ENCODE results near the gene ETNK2. TPM values are rescaled to one million over a fixed set of nuclear protein-coding genes. Genes with fewer than 3 reads are reported as not detected.
"Not testable (repeated sequence)": the region's sequence is repeated elsewhere in the genome, so short reads cannot be mapped to it uniquely, and the experiment has no call there.

ETNK2 gene
- total and polyA plus RNA-seq, 3 donors from 2014 or later, result 116 to 227 (median 187) TPM

DNA sequence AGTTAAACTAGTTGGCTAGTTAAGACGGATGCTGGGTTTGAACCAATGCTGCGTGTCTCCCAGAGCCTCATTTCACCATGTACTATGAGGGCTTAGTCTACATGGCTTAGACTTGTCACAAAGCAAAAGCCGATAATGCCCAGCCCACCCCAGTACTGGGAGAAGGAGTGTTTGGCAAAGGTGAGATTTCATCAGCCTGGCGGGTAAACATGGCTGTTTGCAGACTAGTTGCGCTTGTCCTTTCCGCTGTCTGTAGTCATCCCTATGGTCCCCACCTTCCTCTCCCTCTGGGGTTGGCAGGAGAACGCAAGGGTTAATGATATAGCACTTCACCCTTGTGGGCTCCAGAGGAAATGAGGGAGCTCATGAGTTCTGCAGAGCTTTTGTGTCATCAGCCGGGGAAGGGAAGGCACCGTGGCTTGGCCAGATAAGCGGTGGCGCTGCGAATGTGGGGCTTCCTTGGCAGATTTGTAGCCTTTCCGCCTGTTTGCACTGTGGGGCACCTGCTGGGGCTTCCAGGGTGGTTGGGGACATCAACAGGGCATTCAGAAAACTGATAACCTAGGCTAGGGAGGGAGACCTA lies 49.7 kb downstream of the ETNK2 start:
- intact Hi-C loops (cut with DNase I; ENCODE audit: low total_unique reads), result no loop called here
- H3K9me3 ChIP-seq, result no peaks in the 10 kb centered on the region
- DNase-seq, result no peak
- H3K4me3 ChIP-seq, result no peak overlapping the region
- H3K36me3 ChIP-seq (ENCODE audit: low read depth, missing control alignments), result no peaks in the 10 kb centered on the region
- no peak overlapping the region for H3K27ac ChIP-seq
- TF ChIP-seq, protein P1, sequence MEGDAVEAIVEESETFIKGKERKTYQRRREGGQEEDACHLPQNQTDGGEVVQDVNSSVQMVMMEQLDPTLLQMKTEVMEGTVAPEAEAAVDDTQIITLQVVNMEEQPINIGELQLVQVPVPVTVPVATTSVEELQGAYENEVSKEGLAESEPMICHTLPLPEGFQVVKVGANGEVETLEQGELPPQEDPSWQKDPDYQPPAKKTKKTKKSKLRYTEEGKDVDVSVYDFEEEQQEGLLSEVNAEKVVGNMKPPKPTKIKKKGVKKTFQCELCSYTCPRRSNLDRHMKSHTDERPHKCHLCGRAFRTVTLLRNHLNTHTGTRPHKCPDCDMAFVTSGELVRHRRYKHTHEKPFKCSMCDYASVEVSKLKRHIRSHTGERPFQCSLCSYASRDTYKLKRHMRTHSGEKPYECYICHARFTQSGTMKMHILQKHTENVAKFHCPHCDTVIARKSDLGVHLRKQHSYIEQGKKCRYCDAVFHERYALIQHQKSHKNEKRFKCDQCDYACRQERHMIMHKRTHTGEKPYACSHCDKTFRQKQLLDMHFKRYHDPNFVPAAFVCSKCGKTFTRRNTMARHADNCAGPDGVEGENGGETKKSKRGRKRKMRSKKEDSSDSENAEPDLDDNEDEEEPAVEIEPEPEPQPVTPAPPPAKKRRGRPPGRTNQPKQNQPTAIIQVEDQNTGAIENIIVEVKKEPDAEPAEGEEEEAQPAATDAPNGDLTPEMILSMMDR (IDR thresholded peaks at IDR 0.05), result no peak
- no peak for TF ChIP-seq POLR2A (IDR thresholded peaks at IDR 0.05)
- 54 to 62% methylated on average over 11 to 13 of the region's 13 CpGs for WGBS, 2 donors
- no peaks in the 10 kb centered on the region for H3K27me3 ChIP-seq
- peaks cover 8% of the 10 kb centered on the region for H3K4me1 ChIP-seq

DNA sequence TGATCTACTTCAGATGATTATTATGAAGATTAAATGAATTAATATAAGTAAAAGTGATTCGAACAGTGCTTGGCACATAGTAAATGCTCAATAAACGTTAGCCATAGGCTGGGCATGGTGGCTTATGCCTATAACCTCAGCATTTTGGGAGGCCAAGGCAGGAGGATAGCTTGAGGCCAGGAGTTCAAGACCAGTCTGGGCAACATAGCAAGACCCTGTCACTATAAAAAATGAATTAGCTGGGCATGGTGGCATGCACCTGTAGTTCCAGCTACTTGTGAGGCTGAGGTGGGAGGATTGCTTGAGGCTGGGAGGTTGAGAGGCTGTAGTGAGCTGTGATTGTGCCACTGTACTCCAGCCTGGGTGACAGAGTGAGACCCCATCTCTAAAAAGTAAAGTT lies 52.1 kb downstream of the ETNK2 start:
- 81 to 90% methylated on average over 2 of the region's 2 CpGs for WGBS, 2 donors

DNA sequence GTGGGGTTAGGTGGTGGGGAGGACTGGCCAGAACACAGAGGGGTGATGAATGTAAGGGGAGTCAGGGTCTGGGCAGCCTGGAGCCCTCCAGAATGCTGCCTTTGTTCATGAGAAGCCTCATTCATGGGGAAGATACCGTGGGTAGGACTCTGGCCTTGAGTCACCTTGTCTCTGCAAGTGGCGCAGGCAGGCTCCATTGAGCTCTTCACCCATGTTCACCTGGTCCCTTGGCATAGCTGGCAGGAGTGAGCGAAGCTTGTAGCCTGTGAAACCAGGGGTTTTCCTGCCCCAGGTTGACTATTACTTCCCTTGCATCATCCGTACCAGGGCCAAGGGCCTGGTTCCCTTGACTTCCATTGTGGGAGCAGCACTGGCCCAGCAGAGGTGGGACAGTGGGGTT lies 53.2 kb downstream of the ETNK2 start:
- no peak for DNase-seq
- no peaks in the 10 kb centered on the region for H3K9me3 ChIP-seq
- no peak overlapping the region for H3K27ac ChIP-seq
- no peak overlapping the region for H3K4me3 ChIP-seq
- WGBS, 2 donors, result 86 to 93% methylated on average over 4 of the region's 4 CpGs
- intact Hi-C loops (cut with DNase I; ENCODE audit: low total_unique reads), result no loop called here
- no peaks in the 10 kb centered on the region for H3K27me3 ChIP-seq
- H3K4me1 ChIP-seq, result peaks cover 13% of the 10 kb centered on the region
- no peaks in the 10 kb centered on the region for H3K36me3 ChIP-seq (ENCODE audit: low read depth, missing control alignments)
- TF ChIP-seq, protein P1 (IDR thresholded peaks at IDR 0.05), result no peak
- no peak for TF ChIP-seq POLR2A (IDR thresholded peaks at IDR 0.05)

More for the DNA sequence above, 52.1 kb downstream of the ETNK2 start:
- H3K4me1 ChIP-seq; H3K4me3 ChIP-seq; H3K27me3 ChIP-seq; H3K9me3 ChIP-seq; H3K27ac ChIP-seq; DNase-seq; H3K36me3 ChIP-seq (ENCODE audit: low read depth, missing control alignments); intact Hi-C loops (cut with DNase I; ENCODE audit: low total_unique reads): not testable (repeated sequence)

DNA sequence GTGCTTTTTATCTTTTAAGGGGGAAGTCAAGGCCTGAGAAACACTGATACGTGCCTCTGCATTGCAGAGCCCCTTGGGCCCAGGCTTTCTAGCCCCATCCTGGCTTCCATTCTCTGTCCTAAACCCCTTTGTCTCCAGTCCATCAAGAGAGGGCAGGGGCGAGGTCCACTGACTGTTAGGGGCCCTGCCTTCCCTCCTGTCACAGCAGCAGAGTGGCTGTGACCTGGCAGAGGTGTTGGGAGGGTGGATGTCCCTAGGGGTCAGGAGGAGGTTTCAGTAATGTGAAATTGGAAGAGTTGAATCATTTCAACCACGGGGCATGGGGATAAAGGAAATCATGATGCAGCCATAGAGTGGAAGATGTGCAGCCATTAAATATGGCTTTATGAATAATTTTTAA lies 54.9 kb downstream of the ETNK2 start:
- H3K9me3 ChIP-seq, result no peaks in the 10 kb centered on the region
- 66 to 73% methylated on average over 3 of the region's 3 CpGs for WGBS, 2 donors
- no peaks in the 10 kb centered on the region for H3K27me3 ChIP-seq
- no peak for TF ChIP-seq POLR2A (IDR thresholded peaks at IDR 0.05)
- TF ChIP-seq, protein P1 (IDR thresholded peaks at IDR 0.05), result no peak
- DNase-seq, result no peak
- no peak overlapping the region for H3K27ac ChIP-seq
- no peaks in the 10 kb centered on the region for H3K36me3 ChIP-seq (ENCODE audit: low read depth, missing control alignments)
- H3K4me1 ChIP-seq, result peaks cover 20% of the 10 kb centered on the region
- H3K4me3 ChIP-seq, result no peak overlapping the region
- intact Hi-C loops (cut with DNase I; ENCODE audit: low total_unique reads), result no loop called here

DNA sequence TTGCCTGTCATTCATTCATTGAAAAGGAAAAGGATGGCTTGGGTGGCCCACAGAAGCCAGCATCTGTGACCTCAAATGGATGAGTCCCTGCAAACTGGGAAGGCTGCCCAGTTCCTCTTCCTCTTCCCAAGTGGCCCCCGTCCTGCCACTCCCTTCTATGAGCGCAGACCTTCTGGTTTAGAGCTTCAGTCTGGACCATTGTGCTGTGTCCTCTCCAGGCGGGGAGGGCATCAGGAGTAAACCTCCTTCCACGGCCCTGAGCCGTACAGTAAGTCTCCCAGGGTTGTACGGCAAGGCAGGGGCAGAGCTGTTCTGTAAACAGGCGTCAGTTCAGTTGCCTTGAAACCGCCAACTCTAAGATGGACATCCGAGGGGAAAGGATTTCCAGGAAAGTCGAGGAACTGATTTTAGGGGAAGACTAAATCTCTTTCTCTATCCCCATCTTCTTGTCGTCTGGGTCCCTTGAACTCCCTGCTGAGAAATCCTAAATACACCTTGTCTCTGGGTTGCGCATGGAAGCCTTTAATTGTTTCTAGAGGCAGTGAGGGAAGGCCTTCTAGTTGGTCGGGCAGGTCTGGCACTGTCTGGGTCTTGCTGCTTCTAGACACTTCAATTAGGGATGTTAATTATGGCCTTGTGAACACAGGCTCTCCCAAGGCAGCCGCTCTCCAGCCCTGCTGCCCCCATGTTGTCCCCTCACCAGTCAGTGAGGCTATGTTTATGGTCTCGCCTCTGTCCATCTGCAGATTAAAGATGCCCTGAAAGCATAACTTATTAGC lies 56.8 kb downstream of the ETNK2 start:
- Histone ChIP-seq H3K9me3 (no peaks in the 10 kb centered on the region), H3K27me3 (no peaks in the 10 kb centered on the region), H3K27ac (no peak overlapping the region), H3K4me1 (peaks cover 31% of the 10 kb centered on the region), H3K4me3 (no peak overlapping the region), H3K36me3 (ENCODE audit: low read depth, missing control alignments) (no peaks in the 10 kb centered on the region)
- TF ChIP-seq, protein P1 (IDR thresholded peaks at IDR 0.05), result no peak
- no peak for TF ChIP-seq POLR2A (IDR thresholded peaks at IDR 0.05)
- DNase-seq, result no peak
- WGBS, 2 donors, result 74 to 86% methylated on average over 15 of the region's 15 CpGs
- intact Hi-C loops (cut with DNase I; ENCODE audit: low total_unique reads), result no loop called here

All from testis (tissue), 3 donors.